Measurements from ENCODE around the gene IL34. TPM values are rescaled to one million over a fixed set of nuclear protein-coding genes. Genes with fewer than 3 reads are reported as not detected.

Gene IL34
- total and polyA plus RNA-seq, 2 experiments from 2014 or later: not detected

- H3K9me2 ChIP-seq (ENCODE audit: insufficient read depth): no peaks in the 10 kb centered on the region
- no peak overlapping the region for H3K27ac ChIP-seq
- H3K9ac ChIP-seq: no peak overlapping the region
- in situ Hi-C loops (cut with MboI): no loop called here
- H3K27me3 ChIP-seq (replicated peaks; ENCODE audit: insufficient read depth): no peaks in the 10 kb centered on the region
- no peaks in the 10 kb centered on the region for H3K9me3 ChIP-seq (ENCODE audit: low read depth)
- H3F3A ChIP-seq (ENCODE audit: insufficient read depth): no peaks in the 10 kb centered on the region
- H3K4me1 ChIP-seq (ENCODE audit: insufficient read depth): no peaks in the 10 kb centered on the region
- no peak for TF ChIP-seq EZH2phosphoT487 (IDR thresholded peaks at IDR 0.05; ENCODE audit: insufficient read depth, low read depth)
- TF ChIP-seq EZH2 (IDR thresholded peaks at IDR 0.05; ENCODE audit: insufficient read depth, poor library complexity, severe bottlenecking): no peak
- peaks cover 9% of the 10 kb centered on the region; the same call in 1 of the 2 replicates for H3K36me3 ChIP-seq (ENCODE audit: low read depth)
- 67 to 74% methylated on average over 12 to 17 of the region's 17 CpGs for WGBS, 2 experiments (ENCODE audit: low coverage in 1 of 2, low lambda C conversion rate in 2 of 2, missing lambda C conversion rate in 2 of 2)
- no peak overlapping the region for H3K4me3 ChIP-seq
- H3K4me2 ChIP-seq (ENCODE audit: unreplicated experiment): no peak overlapping the region
- no peaks in the 10 kb centered on the region for H4K20me1 ChIP-seq (ENCODE audit: insufficient read depth)
- no peak for DNase-seq
- no peaks in the 10 kb centered on the region for H3K79me2 ChIP-seq (ENCODE audit: insufficient read depth)
- no peak overlapping the region for H2AFZ ChIP-seq
Measured at GRCh38 chr16:70661534-70661917, 15.2 kb downstream of the IL34 start.

GRCh38 chr16:70661918-70662641 lies 15.7 kb downstream of the IL34 start:
- no peak overlapping the region for H3K4me2 ChIP-seq (ENCODE audit: unreplicated experiment)
- H3K79me2 ChIP-seq (ENCODE audit: insufficient read depth): no peaks in the 10 kb centered on the region
- peaks cover 14% of the 10 kb centered on the region; the same call in 1 of the 2 replicates for H3K36me3 ChIP-seq (ENCODE audit: low read depth)
- no peaks in the 10 kb centered on the region for H3K27me3 ChIP-seq (replicated peaks; ENCODE audit: insufficient read depth)
- TF ChIP-seq EZH2 (IDR thresholded peaks at IDR 0.05; ENCODE audit: insufficient read depth, poor library complexity, severe bottlenecking) (no peak), EZH2phosphoT487 (IDR thresholded peaks at IDR 0.05; ENCODE audit: insufficient read depth, low read depth) (no peak)
- H3K4me1 ChIP-seq (ENCODE audit: insufficient read depth): no peaks in the 10 kb centered on the region
- H4K20me1 ChIP-seq (ENCODE audit: insufficient read depth): no peaks in the 10 kb centered on the region
- no peak for DNase-seq
- no peak overlapping the region for H2AFZ ChIP-seq
- no peak overlapping the region for H3K27ac ChIP-seq
- H3K4me3 ChIP-seq: no peak overlapping the region
- whole genome bisulfite sequencing, 2 experiments (ENCODE audit: low coverage in 1 of 2, low lambda C conversion rate in 2 of 2, missing lambda C conversion rate in 2 of 2): 68 to 76% methylated on average over 20 to 21 of the region's 21 CpGs
- in situ Hi-C loops (cut with MboI): no loop called here
- no peaks in the 10 kb centered on the region for H3K9me3 ChIP-seq (ENCODE audit: low read depth)
- H3F3A ChIP-seq (ENCODE audit: insufficient read depth): no peaks in the 10 kb centered on the region
- H3K9me2 ChIP-seq (ENCODE audit: insufficient read depth): no peaks in the 10 kb centered on the region
- no peak overlapping the region for H3K9ac ChIP-seq

DNA sequence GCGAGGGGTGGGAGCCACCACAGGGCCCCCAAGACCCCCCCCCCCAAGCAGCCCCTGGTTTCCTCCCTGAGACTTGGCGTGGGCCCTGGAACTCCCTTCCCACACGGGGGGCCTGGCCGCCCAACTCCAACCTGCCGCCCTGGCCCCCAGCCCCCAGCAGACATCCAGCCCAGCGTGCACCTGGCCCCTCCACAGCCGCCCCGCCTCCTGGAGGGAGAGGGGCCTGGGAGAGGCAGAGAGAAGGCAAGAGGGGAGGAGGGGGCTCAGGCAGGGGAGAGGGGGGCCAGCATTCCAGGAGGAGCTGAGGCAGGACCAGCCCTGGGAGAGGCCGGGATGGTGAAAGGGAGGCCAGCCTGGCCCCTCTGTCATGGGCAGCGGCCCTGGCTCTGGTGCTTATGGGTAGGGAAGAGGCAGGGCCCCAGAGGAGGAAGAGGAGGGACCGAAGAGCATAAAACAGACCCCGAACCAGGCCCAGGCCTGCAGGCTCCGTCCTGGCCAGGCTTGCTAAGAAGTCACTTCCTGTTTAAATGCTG lies 16.7 kb downstream of the IL34 start:
- Histone ChIP-seq H3K9ac (no peak overlapping the region), H3K4me1 (ENCODE audit: insufficient read depth) (no peaks in the 10 kb centered on the region), H3K4me2 (ENCODE audit: unreplicated experiment) (no peak overlapping the region), H2AFZ (no peak overlapping the region), H4K20me1 (ENCODE audit: insufficient read depth) (no peaks in the 10 kb centered on the region), H3K4me3 (no peak overlapping the region), H3K79me2 (ENCODE audit: insufficient read depth) (no peaks in the 10 kb centered on the region), H3F3A (ENCODE audit: insufficient read depth) (no peaks in the 10 kb centered on the region), H3K9me3 (ENCODE audit: low read depth) (no peaks in the 10 kb centered on the region), H3K9me2 (ENCODE audit: insufficient read depth) (no peaks in the 10 kb centered on the region), H3K27me3 (replicated peaks; ENCODE audit: insufficient read depth) (no peaks in the 10 kb centered on the region), H3K27ac (no peak overlapping the region), H3K36me3 (ENCODE audit: low read depth) (peaks cover 18% of the 10 kb centered on the region)
- WGBS, 2 experiments (ENCODE audit: low coverage in 1 of 2, low lambda C conversion rate in 2 of 2, missing lambda C conversion rate in 2 of 2): 85 to 87% methylated on average over 7 to 13 of the region's 13 CpGs
- in situ Hi-C loops (cut with MboI): no loop called here
- TF ChIP-seq EZH2 (IDR thresholded peaks at IDR 0.05; ENCODE audit: insufficient read depth, poor library complexity, severe bottlenecking): no peak
- TF ChIP-seq EZH2phosphoT487 (IDR thresholded peaks at IDR 0.05; ENCODE audit: insufficient read depth, low read depth): no peak
- no peak for DNase-seq

DNA sequence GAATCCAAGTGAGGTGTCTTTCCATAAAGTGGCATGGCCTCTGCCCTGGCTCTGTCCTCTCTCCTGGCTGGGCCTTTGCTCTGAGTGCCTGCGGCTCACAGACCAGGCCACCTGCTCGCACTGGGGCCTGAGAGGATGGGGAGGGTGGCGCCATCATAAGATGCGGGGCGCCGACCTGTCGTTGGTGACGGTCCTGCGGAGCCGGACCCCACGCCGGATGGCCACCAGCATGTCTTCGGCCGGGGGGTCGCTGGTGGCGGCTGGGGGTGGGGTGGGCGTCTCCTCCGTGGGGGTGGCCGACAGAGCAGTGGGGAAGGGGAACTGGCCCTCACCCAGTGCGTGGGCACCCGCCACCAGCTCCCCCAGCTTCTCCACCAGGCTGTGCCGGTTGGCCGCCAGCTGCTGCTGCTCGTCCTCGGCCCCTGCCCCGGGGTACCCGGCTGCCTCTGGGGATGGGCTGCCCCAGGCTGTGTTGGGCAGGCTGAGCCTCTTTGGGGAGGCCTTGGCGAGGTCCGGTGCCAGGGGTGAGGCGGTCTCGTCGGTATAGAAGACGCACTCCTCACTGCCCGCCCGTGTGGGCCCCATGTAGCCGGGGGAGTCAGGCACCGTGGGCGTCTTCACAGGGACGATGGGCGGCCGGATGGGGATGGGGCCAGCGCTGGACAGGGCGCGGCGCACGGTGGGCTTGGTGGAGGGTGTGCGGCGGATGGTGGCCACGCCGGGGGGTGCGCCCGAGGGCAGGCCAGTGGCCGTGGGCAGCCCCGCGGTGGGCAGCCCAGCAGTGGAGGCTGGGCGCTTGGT lies 17.4 kb downstream of the IL34 start:
- no peaks in the 10 kb centered on the region for H3K9me2 ChIP-seq (ENCODE audit: insufficient read depth)
- peaks cover 25% of the 10 kb centered on the region for H3K36me3 ChIP-seq (ENCODE audit: low read depth)
- no peak overlapping the region for H3K9ac ChIP-seq
- no peak for TF ChIP-seq EZH2phosphoT487 (IDR thresholded peaks at IDR 0.05; ENCODE audit: insufficient read depth, low read depth)
- no peak for TF ChIP-seq EZH2 (IDR thresholded peaks at IDR 0.05; ENCODE audit: insufficient read depth, poor library complexity, severe bottlenecking)
- no peak overlapping the region for H3K27ac ChIP-seq
- H3F3A ChIP-seq (ENCODE audit: insufficient read depth): no peaks in the 10 kb centered on the region
- H3K4me3 ChIP-seq: no peak overlapping the region
- no peak for DNase-seq
- no peaks in the 10 kb centered on the region for H3K27me3 ChIP-seq (replicated peaks; ENCODE audit: insufficient read depth)
- no peaks in the 10 kb centered on the region for H3K9me3 ChIP-seq (ENCODE audit: low read depth)
- no peaks in the 10 kb centered on the region for H3K4me1 ChIP-seq (ENCODE audit: insufficient read depth)
- H3K79me2 ChIP-seq (ENCODE audit: insufficient read depth): no peaks in the 10 kb centered on the region
- in situ Hi-C loops (cut with MboI): no loop called here
- H3K4me2 ChIP-seq (ENCODE audit: unreplicated experiment): no peak overlapping the region
- no peak overlapping the region for H2AFZ ChIP-seq
- 95 to 99% methylated on average over 26 to 49 of the region's 56 CpGs for WGBS, 2 experiments (ENCODE audit: low coverage in 1 of 2, low lambda C conversion rate in 2 of 2, missing lambda C conversion rate in 2 of 2)
- no peaks in the 10 kb centered on the region for H4K20me1 ChIP-seq (ENCODE audit: insufficient read depth)
